Caco-2 (cell line): Measurements from ENCODE around the gene ZNF443. TPM values are rescaled to one million over a fixed set of nuclear protein-coding genes. Genes with fewer than 3 reads are reported as not detected.
"Not testable (repeated sequence)": the region's sequence is repeated elsewhere in the genome, so short reads cannot be mapped to it uniquely, and the experiment has no call there.

Source experiments
- Bru-seq: library from RNA; stranded (reverse); fragments of 400-500 nt; gene quantifications from one replicate; lab custom pipeline; 2021; lab: Mats Ljungman, UMichigan
- BruChase-seq, 2 experiments: library from RNA; stranded (reverse); fragments of 400-500 nt; gene quantifications; one replicate each; lab custom pipeline; 2021; lab: Mats Ljungman, UMichigan
- BruUV-seq: library from RNA; stranded (reverse); fragments of 400-500 nt; replicated peaks from 2 replicates; lab custom pipeline; 2021; lab: Mats Ljungman, UMichigan
- CTCF ChIA-PET: fragments of 300-600 bp; sonication (Branson Sonifier 250); formaldehyde crosslinking; loops from one replicate; lab custom pipeline; 2022; ENCODE audit warnings: antibody characterized with exemption; lab: Charles Lee
- POLR2A ChIA-PET: fragments of 300-600 bp; sonication (Branson Sonifier 250); formaldehyde crosslinking; loops from one replicate; lab custom pipeline; 2022; ENCODE audit warnings: antibody characterized with exemption; lab: Charles Lee
- DNase-seq, 2 experiments: peaks; one replicate each; pipeline versions ENCODE4 v3.0.0 to v3.0.0-alpha.2; 2020 to 2022
- H3K27me3 ChIP-seq: replicated peaks from 2 replicates; pipeline ENCODE4 v1.6.0; 2011; ENCODE audit warnings: low read length; ENCODE audit not compliant: control insufficient read depth, insufficient read depth
- H3K36me3 ChIP-seq: 2 replicates; pipeline ENCODE4 v1.5.1; 2011; ENCODE audit warnings: low read length; ENCODE audit not compliant: control insufficient read depth, insufficient read depth
- H3K4me1 ChIP-seq: fragments of 250-450 bp; sonication (Bioruptor Pico); 2 replicates; pipeline ENCODE4 v1.5.1; 2020; ENCODE audit warnings: mild to moderate bottlenecking
- H3K4me3 ChIP-seq: 2 replicates; pipeline ENCODE4 v1.5.1; 2011; ENCODE audit warnings: low read depth, mild to moderate bottlenecking, control low read depth, low read length
- H3K9me3 ChIP-seq: fragments of 250-450 bp; sonication (Bioruptor Pico); 2 replicates; pipeline ENCODE4 v1.5.1; 2020; ENCODE audit warnings: mild to moderate bottlenecking, moderate library complexity
- H3K27ac Mint-ChIP-seq: one replicate; pipeline ENCODE4 v1.8.0; 2022; ENCODE audit warnings: mixed read lengths; ENCODE audit not compliant: unreplicated experiment
- H3K27me3 Mint-ChIP-seq: one replicate; pipeline ENCODE4 v1.8.0; 2022; ENCODE audit warnings: mixed read lengths; ENCODE audit not compliant: insufficient read depth, unreplicated experiment
- H3K36me3 Mint-ChIP-seq: one replicate; pipeline ENCODE4 v1.8.0; 2022; ENCODE audit warnings: mild to moderate bottlenecking, mixed read lengths; ENCODE audit not compliant: insufficient read depth, unreplicated experiment
- H3K4me1 Mint-ChIP-seq: one replicate; pipeline ENCODE4 v1.8.0; 2022; ENCODE audit warnings: low read depth, mixed read lengths; ENCODE audit not compliant: unreplicated experiment
- H3K4me3 Mint-ChIP-seq: one replicate; pipeline ENCODE4 v1.8.0; 2022; ENCODE audit warnings: mild to moderate bottlenecking, moderate library complexity, mixed read lengths; ENCODE audit not compliant: unreplicated experiment
- H3K9me3 Mint-ChIP-seq: one replicate; pipeline ENCODE4 v1.8.0; 2022; ENCODE audit warnings: mixed read lengths; ENCODE audit not compliant: unreplicated experiment
- intact Hi-C: fragments of 100-400 bp; cut with micrococcal nuclease; formaldehyde crosslinking; loops from one replicate; pipeline ENCODE4 v1.10.0; 2022; ENCODE audit not compliant: unreplicated experiment
- long read RNA-seq: library from polyadenylated mRNA; stranded (forward); transcript quantifications from one replicate; pipeline ENCODE4 v2.0.0, GENCODE V29; 2022
- total RNA-seq: library from RNA; stranded (reverse); gene quantifications from 2 replicates; pipeline ENCODE4 v1.2.3, GENCODE V29; 2022
- TF ChIP-seq, protein P1 (sequence below), 2 experiments: fragments of 200-600 bp in 1 of 2; IDR thresholded peaks; 1 replicate in 1 of 2; 2 replicates in 1 of 2; pipeline versions ENCODE4 v1.5.1 to v1.8.0; 2011 to 2022; ENCODE audit warnings: antibody characterized with exemption in 1 of 2, control low read depth in 1 of 2, inconsistent platforms in 1 of 2, low read depth in 1 of 2, low read length in 1 of 2, mild to moderate bottlenecking in 1 of 2, moderate library complexity in 1 of 2; ENCODE audit not compliant: insufficient read depth in 1 of 2, severe bottlenecking in 1 of 2, unreplicated experiment in 1 of 2

Gene ZNF443
- total RNA-seq (5.1 and 6.1 TPM in 2 replicates), Bru-seq, nascent RNA (percentile 84 among the genes with signal in this experiment), BruChase-seq, experiment 1, labeled RNA remaining after a 2-hour chase (percentile 93 among the genes with signal in this experiment), BruChase-seq, experiment 2, labeled RNA remaining after a 6-hour chase (percentile 78 among the genes with signal in this experiment)
- long read RNA-seq, partial matches to known transcripts = 0 of 4 reads
- long read RNA-seq, other reads (novel, unspliced or antisense) = 2 of 4 reads

DNA sequence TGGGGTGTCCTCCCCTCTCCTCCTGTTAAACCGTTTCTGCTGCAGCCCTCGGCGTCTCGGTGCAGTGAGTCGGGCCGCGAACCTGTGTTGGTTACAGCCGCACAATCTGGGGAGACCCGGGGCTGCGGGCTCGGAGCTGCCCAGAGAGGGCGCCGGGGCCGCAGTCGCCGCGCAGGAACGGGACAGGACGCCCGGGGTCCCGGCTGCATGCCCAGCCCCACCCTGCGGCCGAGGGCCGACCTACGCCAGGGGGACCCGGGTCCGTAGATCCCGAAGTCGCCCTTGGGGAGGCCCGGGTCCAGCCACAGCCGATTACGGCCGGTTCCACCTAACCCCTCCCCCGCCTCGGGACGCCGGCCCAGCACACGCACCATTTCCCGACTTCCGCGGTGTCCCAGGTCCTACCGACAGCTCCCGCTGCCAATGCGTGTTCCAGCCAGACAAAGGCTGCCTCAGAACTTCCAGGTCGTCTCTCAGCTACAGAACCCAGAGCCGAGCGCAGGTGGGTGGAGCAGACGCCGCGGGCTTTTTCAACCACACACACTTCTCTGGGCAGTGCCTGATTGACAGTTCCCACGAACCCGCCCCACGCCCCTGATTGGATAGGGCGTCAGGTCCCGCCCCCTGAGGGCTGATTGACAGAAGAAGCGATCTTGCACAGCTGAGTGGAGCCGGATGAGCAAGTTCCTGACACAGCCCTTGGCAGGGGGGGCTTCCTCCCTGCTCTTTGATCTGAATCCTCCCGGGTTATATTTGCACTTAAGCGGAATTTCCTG lies at the start of gene ZNF443:
Gene ZNF443, minus strand, starts transcription at position 481 of the 776 bp plus-strand sequence. Its CDS starts 107 bp downstream, at position 374.
- TF ChIP-seq, protein P1, sequence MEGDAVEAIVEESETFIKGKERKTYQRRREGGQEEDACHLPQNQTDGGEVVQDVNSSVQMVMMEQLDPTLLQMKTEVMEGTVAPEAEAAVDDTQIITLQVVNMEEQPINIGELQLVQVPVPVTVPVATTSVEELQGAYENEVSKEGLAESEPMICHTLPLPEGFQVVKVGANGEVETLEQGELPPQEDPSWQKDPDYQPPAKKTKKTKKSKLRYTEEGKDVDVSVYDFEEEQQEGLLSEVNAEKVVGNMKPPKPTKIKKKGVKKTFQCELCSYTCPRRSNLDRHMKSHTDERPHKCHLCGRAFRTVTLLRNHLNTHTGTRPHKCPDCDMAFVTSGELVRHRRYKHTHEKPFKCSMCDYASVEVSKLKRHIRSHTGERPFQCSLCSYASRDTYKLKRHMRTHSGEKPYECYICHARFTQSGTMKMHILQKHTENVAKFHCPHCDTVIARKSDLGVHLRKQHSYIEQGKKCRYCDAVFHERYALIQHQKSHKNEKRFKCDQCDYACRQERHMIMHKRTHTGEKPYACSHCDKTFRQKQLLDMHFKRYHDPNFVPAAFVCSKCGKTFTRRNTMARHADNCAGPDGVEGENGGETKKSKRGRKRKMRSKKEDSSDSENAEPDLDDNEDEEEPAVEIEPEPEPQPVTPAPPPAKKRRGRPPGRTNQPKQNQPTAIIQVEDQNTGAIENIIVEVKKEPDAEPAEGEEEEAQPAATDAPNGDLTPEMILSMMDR (IDR thresholded peaks at IDR 0.05; ENCODE audit: insufficient read depth in 1 of 2, low read depth in 1 of 2, low read length in 1 of 2, severe bottlenecking in 1 of 2, unreplicated experiment in 1 of 2) = no peak
- peak within 1 kb of the TSS; percentile 80 for H3K4me3 ChIP-seq
- H3K27me3 ChIP-seq = no peaks in the 10 kb centered on the region
- Mint-ChIP-seq H3K4me3 (peak within 1 kb of the TSS; percentile 99), H3K36me3 (peaks cover 21% of the 10 kb centered on the region), H3K27ac (peak within 1 kb of the TSS; percentile 97), H3K27me3 (no peaks in the 10 kb centered on the region), H3K9me3 (peaks cover 36% of the 10 kb centered on the region), H3K4me1 (no peaks in the 10 kb centered on the region)
- peaks cover 8% of the 10 kb centered on the region for H3K9me3 ChIP-seq
- peak; percentile 99 for DNase-seq
- no peaks in the 10 kb centered on the region for H3K36me3 ChIP-seq
- H3K4me1 ChIP-seq = no peaks in the 10 kb centered on the region
- ChIA-PET POLR2A (interaction anchor here (0.8 to 1.2 kb wide), 2 partner anchors 54 to 225 kb away, joined by 3 read pairs; no protein-coding TSS in a partner anchor), CTCF (interaction anchor here (0.8 to 1.3 kb wide), 2 partner anchors 11 to 643 kb away, joined by 3 read pairs; no protein-coding TSS in a partner anchor)
- TSS peak; percentile 37 for BruUV-seq
- intact Hi-C loops = loop anchor here (1.0 to 5.0 kb wide), 4 partner anchors 40 to 112 kb away; partner anchors contain the start of genes ZNF442, ZNF564 and ZNF799

- CTCF ChIA-PET, H3K27me3 ChIP-seq, H3K9me3 ChIP-seq, H3K4me3 ChIP-seq, H3K4me1 Mint-ChIP-seq, POLR2A ChIA-PET, H3K36me3 Mint-ChIP-seq, H3K4me1 ChIP-seq, H3K4me3 Mint-ChIP-seq, DNase-seq, H3K36me3 ChIP-seq, H3K27me3 Mint-ChIP-seq, BruUV-seq, intact Hi-C loops, H3K27ac Mint-ChIP-seq: not testable (repeated sequence)
- peaks cover 12% of the 10 kb centered on the region for H3K9me3 Mint-ChIP-seq
Measured at GRCh38 chr19:12486265-12486783, 45.5 kb upstream of the ZNF443 start.

DNA sequence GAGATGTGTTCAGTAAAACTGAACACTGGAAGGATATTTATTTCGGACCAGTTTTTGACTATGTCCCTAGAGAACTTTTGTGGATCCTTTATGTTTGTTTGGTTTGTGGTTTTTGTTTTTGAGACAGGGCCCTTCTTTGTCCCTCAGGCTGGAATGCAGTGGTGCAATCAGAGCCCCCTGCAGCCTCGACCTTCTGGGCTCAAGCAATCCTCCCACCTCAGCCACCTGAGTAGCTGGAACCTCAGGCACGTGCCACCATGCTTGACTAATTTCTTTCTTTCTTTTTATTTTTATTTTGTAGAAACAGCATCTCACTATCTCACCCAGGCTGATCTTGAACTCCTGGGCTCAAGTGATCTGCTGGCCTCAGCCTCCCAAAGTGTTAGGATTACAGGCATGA lies 44.8 kb upstream of the ZNF443 start:
- intact Hi-C loops = no loop called here
- peak overlapping the region; percentile 93 for H3K4me3 Mint-ChIP-seq
- TF ChIP-seq, protein P1 (IDR thresholded peaks at IDR 0.05; ENCODE audit: insufficient read depth in 1 of 2, low read depth in 1 of 2, low read length in 1 of 2, severe bottlenecking in 1 of 2, unreplicated experiment in 1 of 2) = no peak
- POLR2A ChIA-PET = interaction anchor here (1.4 kb wide), 1 partner anchor 125 kb away, joined by 3 read pairs; the partner anchor contains the start of genes ZNF490 and ZNF791
- no peak overlapping the region for H3K27ac Mint-ChIP-seq
- no peaks in the 10 kb centered on the region for H3K4me1 ChIP-seq
- DNase-seq = no peak
- H3K9me3 Mint-ChIP-seq = peaks cover 13% of the 10 kb centered on the region
- H3K36me3 ChIP-seq = no peaks in the 10 kb centered on the region
- peaks cover 8% of the 10 kb centered on the region for H3K36me3 Mint-ChIP-seq
- H3K27me3 ChIP-seq = no peaks in the 10 kb centered on the region
- no TSS peak for BruUV-seq
- no peaks in the 10 kb centered on the region for H3K27me3 Mint-ChIP-seq
- no peaks in the 10 kb centered on the region for H3K4me1 Mint-ChIP-seq
- no peak overlapping the region for H3K4me3 ChIP-seq
- CTCF ChIA-PET = no interaction called here
- no peaks in the 10 kb centered on the region for H3K9me3 ChIP-seq
